Thyroid gland (tissue), 4 donors: ENCODE data around the gene MAGEA11. TPM values are rescaled to one million over a fixed set of nuclear protein-coding genes. Genes with fewer than 3 reads are reported as not detected.

Experiments
- DNase-seq, 2 donors: peaks; one replicate each; pipeline ENCODE4 v3.0.0-alpha.2; 2019
- H3K27ac ChIP-seq, 3 donors: fragments of 200-600 bp; sonication (generic); 1 replicate in 2 of 3; 2 replicates in 1 of 3; pipeline ENCODE4 v1.5.1; 2016 to 2019; ENCODE audit warnings: mild to moderate bottlenecking in 1 of 3, moderate library complexity in 1 of 3
- H3K27me3 ChIP-seq: fragments of 200-600 bp; sonication (generic); one replicate; pipeline ENCODE4 v1.5.1; 2019
- H3K36me3 ChIP-seq, 2 donors: fragments of 200-600 bp; sonication (generic); one replicate each; pipeline ENCODE4 v1.5.1; 2016 to 2019
- H3K4me1 ChIP-seq, 2 donors: fragments of 200-600 bp; sonication (generic); one replicate each; pipeline ENCODE4 v1.5.1; 2017 to 2019
- H3K4me3 ChIP-seq, 3 donors: fragments of 200-600 bp; sonication (generic); replicated peaks in 1 of 3; 1 replicate in 2 of 3; 2 replicates in 1 of 3; pipeline ENCODE4 v1.5.1; 2016; ENCODE audit warnings: mild to moderate bottlenecking in 1 of 3
- H3K9me3 ChIP-seq: fragments of 200-600 bp; sonication (generic); one replicate; pipeline ENCODE4 v1.5.1; 2017
- WGBS, 2 donors: methylation state at CpG; one replicate each; pipeline ENCODE4 v1.1.5; 2017; 5-methylcytosine and 5-hydroxymethylcytosine counted together
- intact Hi-C: fragments of 100-400 bp; cut with DNase I; formaldehyde crosslinking; loops from one replicate; pipeline ENCODE4 v1.15.1; 2023
- small RNA-seq: library from RNA; depleted of rRNA; stranded (forward); fragments of <200 nt; gene quantifications from one replicate; pipeline ENCODE3, GENCODE V24; 2016
- total RNA-seq, 4 donors: library from RNA; depleted of rRNA; stranded (reverse); fragments of >200 nt; gene quantifications; one replicate each; pipeline ENCODE4 v1.2.3, GENCODE V29; 2016
- TF ChIP-seq, protein P1 (sequence below), 6 experiments: fragments of 200-600 bp in 3 of 6; fragments of 450-650 bp in 3 of 6; sonication (generic) in 3 of 6; IDR thresholded peaks; one replicate each; pipeline ENCODE4 v1.5.1; 2016 to 2019; ENCODE audit warnings: antibody characterized with exemption in 6 of 6, mild to moderate bottlenecking in 2 of 6, inconsistent platforms in 1 of 6, moderate library complexity in 1 of 6

Gene MAGEA11
- total RNA-seq, 4 donors from 2014 or later, result not detected

DNA sequence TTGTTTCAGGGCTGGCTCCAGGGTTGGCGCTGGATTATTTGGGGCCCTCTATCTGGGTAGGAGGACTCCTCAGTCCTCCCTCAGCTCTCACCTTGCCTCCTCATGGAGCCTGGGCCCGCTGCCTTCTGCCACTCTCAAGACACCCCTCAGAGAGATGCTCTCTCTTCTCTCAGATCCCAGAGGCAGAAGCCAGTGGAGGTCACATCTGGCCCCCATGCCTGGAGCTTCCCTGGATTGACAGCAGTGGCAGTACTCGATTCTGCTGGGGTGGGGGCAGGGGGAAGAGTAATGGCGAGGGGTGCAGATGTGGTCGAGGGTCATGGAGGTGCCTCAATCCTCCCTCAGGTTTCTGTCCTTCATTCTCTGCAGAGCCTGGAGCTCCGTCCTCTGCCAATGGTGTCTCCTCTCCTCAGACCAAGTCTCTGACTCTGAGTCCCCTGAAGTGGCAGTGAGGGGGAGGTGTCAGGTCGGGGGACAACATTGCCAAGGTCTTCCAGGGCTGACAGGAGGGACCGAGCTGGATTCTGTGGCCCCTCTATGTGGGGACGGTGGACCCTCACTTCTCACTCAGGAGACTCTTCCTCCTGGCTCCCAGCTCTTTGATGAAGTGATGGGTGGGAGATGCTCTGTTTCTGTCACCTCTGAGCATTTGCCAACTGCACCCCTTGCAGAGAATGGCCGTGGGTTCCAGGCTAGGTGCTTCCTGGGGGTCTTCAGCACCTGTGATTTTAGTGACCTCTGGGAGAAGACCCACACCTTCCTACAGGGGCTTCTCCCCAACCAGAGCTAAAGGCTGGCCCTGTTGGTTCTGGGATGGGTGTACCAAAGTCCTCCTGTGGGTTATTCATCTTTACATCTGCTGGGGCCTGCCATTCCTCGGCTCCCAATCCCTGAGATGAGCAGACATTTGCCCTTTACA is 51.1 kb downstream of the MAGEA11 start:
- Histone ChIP-seq H3K9me3 (no peaks in the 10 kb centered on the region), H3K27ac (no peak overlapping the region), H3K27me3 (no peaks in the 10 kb centered on the region), H3K4me1 (no peaks in the 10 kb centered on the region), H3K36me3 (no peaks in the 10 kb centered on the region), H3K4me3 (no peak overlapping the region)
- intact Hi-C loops, result no loop called here
- 90% methylated on average over 4 of the region's 11 CpGs; no CpG with 5 or more reads in 1 of the 2 donors for WGBS, 2 donors
- TF ChIP-seq, protein P1, sequence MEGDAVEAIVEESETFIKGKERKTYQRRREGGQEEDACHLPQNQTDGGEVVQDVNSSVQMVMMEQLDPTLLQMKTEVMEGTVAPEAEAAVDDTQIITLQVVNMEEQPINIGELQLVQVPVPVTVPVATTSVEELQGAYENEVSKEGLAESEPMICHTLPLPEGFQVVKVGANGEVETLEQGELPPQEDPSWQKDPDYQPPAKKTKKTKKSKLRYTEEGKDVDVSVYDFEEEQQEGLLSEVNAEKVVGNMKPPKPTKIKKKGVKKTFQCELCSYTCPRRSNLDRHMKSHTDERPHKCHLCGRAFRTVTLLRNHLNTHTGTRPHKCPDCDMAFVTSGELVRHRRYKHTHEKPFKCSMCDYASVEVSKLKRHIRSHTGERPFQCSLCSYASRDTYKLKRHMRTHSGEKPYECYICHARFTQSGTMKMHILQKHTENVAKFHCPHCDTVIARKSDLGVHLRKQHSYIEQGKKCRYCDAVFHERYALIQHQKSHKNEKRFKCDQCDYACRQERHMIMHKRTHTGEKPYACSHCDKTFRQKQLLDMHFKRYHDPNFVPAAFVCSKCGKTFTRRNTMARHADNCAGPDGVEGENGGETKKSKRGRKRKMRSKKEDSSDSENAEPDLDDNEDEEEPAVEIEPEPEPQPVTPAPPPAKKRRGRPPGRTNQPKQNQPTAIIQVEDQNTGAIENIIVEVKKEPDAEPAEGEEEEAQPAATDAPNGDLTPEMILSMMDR (IDR thresholded peaks at IDR 0.05), result no peak
- no peak for DNase-seq

Small RNA genes lying within 50 kb of the gene (small RNA-seq; reads per million reads assigned to genes)
- not detected for gene AC244098.1
- not detected for gene AC244098.2
- gene AC244098.3, result not detected

Other genes with a start within 250 kb of the MAGEA11 start
- 10 to 100 TPM; 76.8 to 88.6 (median 83.9) TPM for gene IDS, start 206.8 kb upstream of the MAGEA11 start, total RNA-seq
- gene EOLA1, start 171.0 kb upstream of the MAGEA11 start, total RNA-seq, result 10 to 100 TPM; 12.9 to 20.1 (median 17.5) TPM
- not detected for gene HSFX3, start 162.1 kb upstream of the MAGEA11 start, total RNA-seq
- not detected for gene MAGEA9B, start 124.6 kb upstream of the MAGEA11 start, total RNA-seq
- under 1 TPM in 1 of 4 donors, not detected in 3; 0.81 TPM for gene HSFX2, start 116.7 kb upstream of the MAGEA11 start, total RNA-seq
- 10 to 100 TPM; 11.7 to 16.1 (median 13.2) TPM for gene TMEM185A, start 80.3 kb upstream of the MAGEA11 start, total RNA-seq
- 1 to 10 TPM in 3 of 4 donors, under 1 TPM in 1; 0.54 to 3.4 (median 2.6) TPM for gene HSFX1, start 62.0 kb downstream of the MAGEA11 start, total RNA-seq
- gene MAGEA9, start 69.9 kb downstream of the MAGEA11 start, total RNA-seq, result not detected
- gene MAGEA8, start 169.1 kb downstream of the MAGEA11 start, total RNA-seq, result not detected
- gene HSFX4, start 217.5 kb downstream of the MAGEA11 start, total RNA-seq, result not detected
- 10 to 100 TPM; 21.2 to 28.2 (median 25.9) TPM for gene EOLA2, start 226.4 kb downstream of the MAGEA11 start, total RNA-seq